Omental fat pad (tissue), 4 donors: ENCODE results near the gene ITPR1. TPM values are rescaled to one million over a fixed set of nuclear protein-coding genes. Genes with fewer than 3 reads are reported as not detected.

ENCODE experiments used
- ATAC-seq: fragments of 150-250 bp; one replicate; pipeline ENCODE4 v1.9.1; 2016; ENCODE audit warnings: mild to moderate bottlenecking, moderate library complexity; ENCODE audit not compliant: low FRiP score
- DNase-seq: peaks from one replicate; pipeline ENCODE4 v3.0.0-alpha.2; 2019; ENCODE audit warnings: low spot score
- total RNA-seq, 4 donors: library from RNA; depleted of rRNA; stranded (reverse); fragments of >200 nt; gene quantifications; one replicate each; pipeline ENCODE4 v1.1.0, GENCODE V29; 2016
- TF ChIP-seq, protein P1 (sequence below), 3 donors: fragments of 450-650 bp; IDR thresholded peaks; one replicate each; pipeline ENCODE4 v1.5.1; 2016 to 2017; ENCODE audit warnings: antibody characterized with exemption in 3 of 3, mild to moderate bottlenecking in 3 of 3, moderate library complexity in 2 of 3

ITPR1 gene
- total RNA-seq, 4 donors from 2014 or later, result 38.3 to 58.5 (median 41.3) TPM

- TF ChIP-seq, protein P1, sequence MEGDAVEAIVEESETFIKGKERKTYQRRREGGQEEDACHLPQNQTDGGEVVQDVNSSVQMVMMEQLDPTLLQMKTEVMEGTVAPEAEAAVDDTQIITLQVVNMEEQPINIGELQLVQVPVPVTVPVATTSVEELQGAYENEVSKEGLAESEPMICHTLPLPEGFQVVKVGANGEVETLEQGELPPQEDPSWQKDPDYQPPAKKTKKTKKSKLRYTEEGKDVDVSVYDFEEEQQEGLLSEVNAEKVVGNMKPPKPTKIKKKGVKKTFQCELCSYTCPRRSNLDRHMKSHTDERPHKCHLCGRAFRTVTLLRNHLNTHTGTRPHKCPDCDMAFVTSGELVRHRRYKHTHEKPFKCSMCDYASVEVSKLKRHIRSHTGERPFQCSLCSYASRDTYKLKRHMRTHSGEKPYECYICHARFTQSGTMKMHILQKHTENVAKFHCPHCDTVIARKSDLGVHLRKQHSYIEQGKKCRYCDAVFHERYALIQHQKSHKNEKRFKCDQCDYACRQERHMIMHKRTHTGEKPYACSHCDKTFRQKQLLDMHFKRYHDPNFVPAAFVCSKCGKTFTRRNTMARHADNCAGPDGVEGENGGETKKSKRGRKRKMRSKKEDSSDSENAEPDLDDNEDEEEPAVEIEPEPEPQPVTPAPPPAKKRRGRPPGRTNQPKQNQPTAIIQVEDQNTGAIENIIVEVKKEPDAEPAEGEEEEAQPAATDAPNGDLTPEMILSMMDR (IDR thresholded peaks at IDR 0.05), result no peak
- no peak for DNase-seq
- no peak for ATAC-seq
Observed at GRCh38 chr3:4707324-4707723, 214.2 kb downstream of the ITPR1 start.

DNA sequence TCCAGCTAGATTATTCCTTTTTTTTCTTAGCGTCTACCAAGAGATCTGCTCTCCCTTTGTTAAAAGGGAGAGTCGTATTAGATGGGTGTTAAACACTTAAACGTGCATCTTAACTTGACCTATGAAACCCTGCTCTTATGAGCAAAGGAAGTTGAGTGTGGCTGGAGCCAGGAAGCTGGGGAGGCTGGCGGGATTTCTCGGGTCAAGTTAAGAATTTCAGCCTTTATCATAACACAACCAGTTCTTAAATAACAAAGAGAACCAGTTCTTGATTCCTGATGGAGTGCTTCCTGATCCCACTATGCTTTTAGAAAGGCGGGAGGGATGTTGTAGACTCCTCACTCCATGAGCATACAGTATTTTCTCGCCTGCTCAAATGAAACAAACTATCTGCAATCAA lies 215.1 kb downstream of the ITPR1 start:
- DNase-seq (no peak), ATAC-seq (no peak)
- TF ChIP-seq, protein P1 (IDR thresholded peaks at IDR 0.05), result no peak

GRCh38 chr3:4709341-4709740 lies 216.2 kb downstream of the ITPR1 start:
- no peak for ATAC-seq
- TF ChIP-seq, protein P1 (IDR thresholded peaks at IDR 0.05), result no peak
- DNase-seq, result no peak

GRCh38 chr3:4710191-4710590 lies 217.0 kb downstream of the ITPR1 start:
- DNase-seq (no peak), ATAC-seq (no peak)
- TF ChIP-seq, protein P1 (IDR thresholded peaks at IDR 0.05), result no peak

GRCh38 chr3:4711680-4711992 lies 218.5 kb downstream of the ITPR1 start:
- ATAC-seq, result peak; percentile 18
- DNase-seq, result no peak
- TF ChIP-seq, protein P1 (IDR thresholded peaks at IDR 0.05), result no peak

DNA sequence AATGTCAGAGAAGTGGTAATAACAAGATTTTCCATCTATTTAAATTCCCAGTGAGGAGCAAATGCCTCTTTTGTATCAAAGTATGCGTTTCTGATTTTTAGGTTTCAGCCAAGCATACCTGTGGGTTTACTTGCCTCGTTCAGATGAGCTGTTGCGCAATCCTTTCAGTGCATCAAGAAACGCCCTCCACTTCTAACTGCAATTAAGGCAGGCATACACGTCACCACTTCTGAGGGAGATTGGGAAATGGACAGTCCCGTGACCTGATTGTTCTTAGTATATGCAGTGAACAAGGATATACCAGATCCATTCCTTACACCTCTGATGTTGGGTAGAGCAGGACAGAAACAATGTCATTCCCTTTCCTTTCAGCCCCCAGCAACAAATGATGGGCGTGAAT lies 219.0 kb downstream of the ITPR1 start:
- TF ChIP-seq, protein P1 (IDR thresholded peaks at IDR 0.05), result no peak
- peak; percentile 68 for ATAC-seq

DNA sequence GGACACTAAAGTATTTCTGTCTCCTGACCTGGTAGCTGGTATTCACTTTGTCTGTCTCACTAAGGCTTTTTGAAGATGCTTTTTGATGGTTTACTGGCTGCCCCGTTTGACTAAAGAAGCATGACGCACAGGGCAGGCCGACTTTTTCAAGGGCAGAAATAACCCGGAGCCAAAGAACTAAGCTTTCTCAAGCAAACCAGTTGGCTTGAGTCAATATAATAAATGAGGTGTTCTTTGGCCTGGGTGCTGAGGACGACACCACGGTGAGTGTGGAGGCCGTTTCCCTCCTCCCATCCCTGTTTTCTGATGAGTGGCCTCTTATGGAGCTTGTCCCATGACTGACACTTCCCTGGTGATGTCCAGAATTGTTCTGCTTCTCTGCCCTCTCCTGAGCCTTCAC lies 220.9 kb downstream of the ITPR1 start:
- TF ChIP-seq, protein P1 (IDR thresholded peaks at IDR 0.05), result no peak
- no peak for ATAC-seq
- no peak for DNase-seq

More for the DNA sequence above, 219.0 kb downstream of the ITPR1 start:
- DNase-seq, result peak; percentile 59
